ENCODE measurements around the gene ACAD8. TPM values are rescaled to one million over a fixed set of nuclear protein-coding genes. Genes with fewer than 3 reads are reported as not detected.

The ACAD8 gene
- total and polyA plus RNA-seq, 2 of the 4 experiments (the other 2 are of a cell fraction), result 11.1 to 21.2 TPM

DNA sequence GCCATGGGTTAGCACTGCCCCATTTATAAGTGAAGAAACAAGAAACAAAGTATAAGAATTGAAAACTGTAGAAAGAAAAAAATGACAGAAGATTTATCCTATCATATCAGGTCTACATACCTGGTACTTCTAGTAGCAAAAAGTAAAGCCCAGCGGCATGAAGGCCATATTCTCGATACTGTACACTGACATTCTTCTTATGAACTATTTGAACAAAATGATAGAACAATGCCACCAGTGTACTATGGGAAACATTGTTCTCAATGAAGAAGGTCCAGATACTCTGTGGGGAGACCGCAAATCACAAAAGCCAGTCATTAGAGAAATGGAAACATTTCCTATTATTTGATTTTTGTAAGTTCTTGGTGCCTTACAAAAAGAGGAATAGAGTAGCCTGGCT, 36.6 kb upstream of the ACAD8 start:
- H2AFZ ChIP-seq (replicated peaks; ENCODE audit: low read length, poor library complexity), result no peak overlapping the region
- WGBS, 2 experiments (ENCODE audit: extremely low coverage in 2 of 2, insufficient read length in 1 of 2), result no CpG with 5 or more reads among the region's 3 CpGs
- no peak for ATAC-seq (ENCODE audit: low read depth)
- TF ChIP-seq CEBPB (IDR thresholded peaks at IDR 0.05; ENCODE audit: low read depth, low read length) (no peak), BHLHE40 (IDR thresholded peaks at IDR 0.05; ENCODE audit: low read depth, low read length) (no peak), CHD1 (IDR thresholded peaks at IDR 0.05; ENCODE audit: low read depth, low read length) (no peak)
- TF ChIP-seq, protein P1, sequence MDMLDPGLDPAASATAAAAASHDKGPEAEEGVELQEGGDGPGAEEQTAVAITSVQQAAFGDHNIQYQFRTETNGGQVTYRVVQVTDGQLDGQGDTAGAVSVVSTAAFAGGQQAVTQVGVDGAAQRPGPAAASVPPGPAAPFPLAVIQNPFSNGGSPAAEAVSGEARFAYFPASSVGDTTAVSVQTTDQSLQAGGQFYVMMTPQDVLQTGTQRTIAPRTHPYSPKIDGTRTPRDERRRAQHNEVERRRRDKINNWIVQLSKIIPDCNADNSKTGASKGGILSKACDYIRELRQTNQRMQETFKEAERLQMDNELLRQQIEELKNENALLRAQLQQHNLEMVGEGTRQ (IDR thresholded peaks at IDR 0.05; ENCODE audit: low read depth, low read length), result no peak
- no peak overlapping the region for H2BK5ac ChIP-seq (ENCODE audit: low read depth, low read length, poor library complexity, severe bottlenecking)
- dilution Hi-C loops (cut with HindIII; ENCODE audit: low sequenced_read_pairs, unreplicated experiment), result no loop called here
- no peak overlapping the region for H3K56ac ChIP-seq (ENCODE audit: extremely low read depth, insufficient read depth, low read length)
- BruUV-seq (replicated peaks), result no TSS peak
- no peak overlapping the region for H2AK9ac ChIP-seq (replicated peaks; ENCODE audit: low read depth, low read length, poor library complexity)
- intact Hi-C loops (cut with micrococcal nuclease), result no loop called here
- ChIA-PET POLR2A (ENCODE audit: unreplicated experiment) (no interaction called here), CTCF (no interaction called here)
- H4K91ac ChIP-seq (ENCODE audit: insufficient read depth, low read depth, low read length), result no peak overlapping the region
- H2AK5ac ChIP-seq (ENCODE audit: low read depth, low read length), result no peak overlapping the region
- H3K27me3 ChIP-seq (ENCODE audit: control insufficient read depth, insufficient read depth, low read length), result no peaks in the 10 kb centered on the region
- no peak overlapping the region for H2BK15ac ChIP-seq (ENCODE audit: low read depth, low read length)
- no peak overlapping the region for H3K18ac ChIP-seq (ENCODE audit: low read depth, low read length)
- H3K4me1 ChIP-seq (ENCODE audit: control insufficient read depth, insufficient read depth, low read length), result no peaks in the 10 kb centered on the region
- no peak overlapping the region for H3K4ac ChIP-seq (ENCODE audit: low read depth, low read length)
- no peak overlapping the region for H3K23ac ChIP-seq (ENCODE audit: low read depth, low read length)
- H3K9ac ChIP-seq (ENCODE audit: low read depth, low read length), result no peak overlapping the region
- no peak overlapping the region for H3K4me3 ChIP-seq (ENCODE audit: insufficient read depth, low read depth, low read length)
- DNase-seq, result no peak
- H3K9me3 ChIP-seq (ENCODE audit: control insufficient read depth, insufficient read depth, low read length), result no peaks in the 10 kb centered on the region
- H3K9me1 ChIP-seq (ENCODE audit: insufficient read depth, low read length), result peaks cover 6% of the 10 kb centered on the region; the same call in 1 of the 2 replicates
- no peak overlapping the region for H4K5ac ChIP-seq (ENCODE audit: low read depth, low read length)
- no peak overlapping the region for H4K8ac ChIP-seq (ENCODE audit: low read depth in 2 of 2, low read length in 2 of 2)
- no peak overlapping the region for H3K14ac ChIP-seq (replicated peaks; ENCODE audit: low read depth, low read length)
- in situ Hi-C loops (cut with MboI; ENCODE audit: low sequenced_read_pairs), result no loop called here
- no peak overlapping the region for H3K4me2 ChIP-seq (ENCODE audit: low read depth, low read length)
- no peaks in the 10 kb centered on the region for H4K20me1 ChIP-seq (ENCODE audit: insufficient read depth, low read length)
- no peak overlapping the region for H2BK120ac ChIP-seq (ENCODE audit: low read depth, low read length)
- H2BK20ac ChIP-seq (ENCODE audit: low read depth, low read length), result no peak overlapping the region
- peaks cover 10% of the 10 kb centered on the region for H3K36me3 ChIP-seq (ENCODE audit: control insufficient read depth, insufficient read depth, low read length)
- peaks cover 16 to 20% of the 10 kb centered on the region in 2 experiments for H3K79me1 ChIP-seq (ENCODE audit: low read depth in 1 of 2, low read length in 2 of 2)
- H3K27ac ChIP-seq (ENCODE audit: insufficient read depth, low read length), result no peak overlapping the region

Data from IMR-90 (cell line).